ENCODE results near the gene SIPA1L3.

DNA sequence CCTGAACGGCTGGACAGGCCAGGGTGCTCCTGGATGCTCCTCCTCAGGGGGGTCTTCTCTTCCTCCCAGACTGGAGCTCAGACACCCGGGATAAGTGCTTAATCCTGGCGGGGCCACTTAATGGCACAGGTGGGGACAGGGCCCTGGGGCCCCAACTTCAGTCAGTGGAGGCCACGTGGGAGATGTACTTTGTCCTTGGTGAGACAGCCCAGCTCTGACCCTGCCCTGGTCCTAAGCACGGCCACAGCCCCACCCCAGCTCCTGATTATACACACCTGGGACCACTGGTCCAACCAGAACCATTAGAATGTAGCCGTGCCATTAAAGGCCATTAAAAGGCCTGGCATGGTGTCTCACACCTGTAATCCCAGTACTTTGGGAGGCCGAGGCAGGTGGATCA, 341.4 kb downstream of the SIPA1L3 start:
- TF ChIP-seq POLR2A (IDR thresholded peaks at IDR 0.05) = no peak
- TF ChIP-seq, protein P1, sequence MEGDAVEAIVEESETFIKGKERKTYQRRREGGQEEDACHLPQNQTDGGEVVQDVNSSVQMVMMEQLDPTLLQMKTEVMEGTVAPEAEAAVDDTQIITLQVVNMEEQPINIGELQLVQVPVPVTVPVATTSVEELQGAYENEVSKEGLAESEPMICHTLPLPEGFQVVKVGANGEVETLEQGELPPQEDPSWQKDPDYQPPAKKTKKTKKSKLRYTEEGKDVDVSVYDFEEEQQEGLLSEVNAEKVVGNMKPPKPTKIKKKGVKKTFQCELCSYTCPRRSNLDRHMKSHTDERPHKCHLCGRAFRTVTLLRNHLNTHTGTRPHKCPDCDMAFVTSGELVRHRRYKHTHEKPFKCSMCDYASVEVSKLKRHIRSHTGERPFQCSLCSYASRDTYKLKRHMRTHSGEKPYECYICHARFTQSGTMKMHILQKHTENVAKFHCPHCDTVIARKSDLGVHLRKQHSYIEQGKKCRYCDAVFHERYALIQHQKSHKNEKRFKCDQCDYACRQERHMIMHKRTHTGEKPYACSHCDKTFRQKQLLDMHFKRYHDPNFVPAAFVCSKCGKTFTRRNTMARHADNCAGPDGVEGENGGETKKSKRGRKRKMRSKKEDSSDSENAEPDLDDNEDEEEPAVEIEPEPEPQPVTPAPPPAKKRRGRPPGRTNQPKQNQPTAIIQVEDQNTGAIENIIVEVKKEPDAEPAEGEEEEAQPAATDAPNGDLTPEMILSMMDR (IDR thresholded peaks at IDR 0.05) = no peak

Measured in adrenal gland (tissue), 5 donors.